WTC11 (cell line): ENCODE results near the gene UBE2S.

Source experiments
- KAT7 ChIP-seq: sonication (generic); formaldehyde crosslinking; IDR thresholded peaks from 2 replicates; pipeline ENCODE4 v1.8.1; 2023; ENCODE audit warnings: missing genetic modification reagents, mild to moderate bottlenecking, borderline replicate concordance
- NR3C1 ChIP-seq: sonication (generic); formaldehyde crosslinking; conservative IDR thresholded peaks from 2 replicates; pipeline ENCODE4 v1.8.1; 2023; ENCODE audit warnings: low read depth, mild to moderate bottlenecking, missing genetic modification reagents
- TEAD4 ChIP-seq: sonication (generic); formaldehyde crosslinking; IDR thresholded peaks from 2 replicates; pipeline ENCODE4 v1.8.0; 2022; ENCODE audit warnings: mild to moderate bottlenecking, missing genetic modification reagents
- TF ChIP-seq, protein P1 (sequence below): fragments of 200-600 bp; IDR thresholded peaks from 2 replicates; pipeline ENCODE4 v1.8.0; 2022; ENCODE audit warnings: antibody characterized with exemption
- TF ChIP-seq, protein P2 (sequence below): sonication (generic); formaldehyde crosslinking; IDR thresholded peaks from 2 replicates; pipeline ENCODE4 v1.8.1; 2022; ENCODE audit warnings: low read depth, missing genetic modification reagents, borderline replicate concordance

DNA sequence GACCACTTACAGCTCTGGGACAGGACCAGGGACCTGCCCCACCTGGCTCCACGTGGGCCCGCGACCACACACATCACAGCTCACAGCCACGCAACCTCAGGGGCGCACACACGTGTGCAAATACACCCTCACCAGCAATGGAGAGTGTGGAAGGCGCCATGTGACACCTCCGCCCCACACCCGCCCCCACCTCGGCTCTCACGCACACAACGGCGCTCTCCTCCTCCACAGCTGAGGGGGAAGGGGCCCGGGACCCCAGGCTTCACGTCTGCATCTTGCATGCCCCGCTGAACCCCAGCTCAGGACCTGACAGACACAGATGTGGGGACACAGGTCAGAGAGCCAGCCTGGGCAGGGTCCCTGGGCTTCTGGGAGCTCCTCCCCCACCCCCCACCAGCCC, 41.9 kb upstream of the UBE2S start:
- TF ChIP-seq KAT7 (CRISPR knock-in tag), result no peak
- TF ChIP-seq, protein P1, sequence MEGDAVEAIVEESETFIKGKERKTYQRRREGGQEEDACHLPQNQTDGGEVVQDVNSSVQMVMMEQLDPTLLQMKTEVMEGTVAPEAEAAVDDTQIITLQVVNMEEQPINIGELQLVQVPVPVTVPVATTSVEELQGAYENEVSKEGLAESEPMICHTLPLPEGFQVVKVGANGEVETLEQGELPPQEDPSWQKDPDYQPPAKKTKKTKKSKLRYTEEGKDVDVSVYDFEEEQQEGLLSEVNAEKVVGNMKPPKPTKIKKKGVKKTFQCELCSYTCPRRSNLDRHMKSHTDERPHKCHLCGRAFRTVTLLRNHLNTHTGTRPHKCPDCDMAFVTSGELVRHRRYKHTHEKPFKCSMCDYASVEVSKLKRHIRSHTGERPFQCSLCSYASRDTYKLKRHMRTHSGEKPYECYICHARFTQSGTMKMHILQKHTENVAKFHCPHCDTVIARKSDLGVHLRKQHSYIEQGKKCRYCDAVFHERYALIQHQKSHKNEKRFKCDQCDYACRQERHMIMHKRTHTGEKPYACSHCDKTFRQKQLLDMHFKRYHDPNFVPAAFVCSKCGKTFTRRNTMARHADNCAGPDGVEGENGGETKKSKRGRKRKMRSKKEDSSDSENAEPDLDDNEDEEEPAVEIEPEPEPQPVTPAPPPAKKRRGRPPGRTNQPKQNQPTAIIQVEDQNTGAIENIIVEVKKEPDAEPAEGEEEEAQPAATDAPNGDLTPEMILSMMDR, result no peak
- TF ChIP-seq, protein P2, sequence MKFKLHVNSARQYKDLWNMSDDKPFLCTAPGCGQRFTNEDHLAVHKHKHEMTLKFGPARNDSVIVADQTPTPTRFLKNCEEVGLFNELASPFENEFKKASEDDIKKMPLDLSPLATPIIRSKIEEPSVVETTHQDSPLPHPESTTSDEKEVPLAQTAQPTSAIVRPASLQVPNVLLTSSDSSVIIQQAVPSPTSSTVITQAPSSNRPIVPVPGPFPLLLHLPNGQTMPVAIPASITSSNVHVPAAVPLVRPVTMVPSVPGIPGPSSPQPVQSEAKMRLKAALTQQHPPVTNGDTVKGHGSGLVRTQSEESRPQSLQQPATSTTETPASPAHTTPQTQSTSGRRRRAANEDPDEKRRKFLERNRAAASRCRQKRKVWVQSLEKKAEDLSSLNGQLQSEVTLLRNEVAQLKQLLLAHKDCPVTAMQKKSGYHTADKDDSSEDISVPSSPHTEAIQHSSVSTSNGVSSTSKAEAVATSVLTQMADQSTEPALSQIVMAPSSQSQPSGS, result no peak
- TF ChIP-seq TEAD4 (CRISPR knock-in tag), result no peak
- no peak for TF ChIP-seq NR3C1 (CRISPR knock-in tag)
